ENCODE results near the gene CTU1. TPM values are rescaled to one million over a fixed set of nuclear protein-coding genes. Genes with fewer than 3 reads are reported as not detected.

The CTU1 gene
- polyA plus RNA-seq, 3 donors, result 2.1 to 4.2 (median 4.0) TPM

DNA sequence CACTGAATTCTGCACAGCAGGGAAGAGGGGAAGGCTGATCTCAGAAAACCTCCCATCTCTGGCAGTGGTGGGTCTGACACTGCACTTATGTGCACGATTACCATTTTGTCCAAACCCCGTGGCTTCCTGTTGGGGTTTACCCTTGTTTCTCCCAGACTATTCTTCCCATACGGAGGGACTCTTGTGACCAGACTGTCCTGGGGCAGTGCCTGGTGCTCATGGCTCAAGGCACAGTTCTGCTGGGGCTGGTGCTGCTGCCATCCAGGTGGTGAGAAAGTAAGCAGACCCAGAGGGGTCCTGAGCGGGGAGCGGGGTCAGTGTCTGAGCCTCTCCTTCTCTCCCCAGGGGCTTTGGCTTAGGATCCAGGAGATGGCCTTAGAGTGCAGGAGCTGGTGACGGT is 11.4 kb upstream of the CTU1 start:
- DNase-seq (ENCODE audit: extremely low read depth in 1 of 11, low read depth in 9 of 11, low spot score in 4 of 11), result no peak

- no peak for DNase-seq (ENCODE audit: extremely low read depth in 1 of 11, low read depth in 9 of 11, low spot score in 4 of 11)
Observed at GRCh38 chr19:51119101-51119500, 10.9 kb upstream of the CTU1 start.

DNA sequence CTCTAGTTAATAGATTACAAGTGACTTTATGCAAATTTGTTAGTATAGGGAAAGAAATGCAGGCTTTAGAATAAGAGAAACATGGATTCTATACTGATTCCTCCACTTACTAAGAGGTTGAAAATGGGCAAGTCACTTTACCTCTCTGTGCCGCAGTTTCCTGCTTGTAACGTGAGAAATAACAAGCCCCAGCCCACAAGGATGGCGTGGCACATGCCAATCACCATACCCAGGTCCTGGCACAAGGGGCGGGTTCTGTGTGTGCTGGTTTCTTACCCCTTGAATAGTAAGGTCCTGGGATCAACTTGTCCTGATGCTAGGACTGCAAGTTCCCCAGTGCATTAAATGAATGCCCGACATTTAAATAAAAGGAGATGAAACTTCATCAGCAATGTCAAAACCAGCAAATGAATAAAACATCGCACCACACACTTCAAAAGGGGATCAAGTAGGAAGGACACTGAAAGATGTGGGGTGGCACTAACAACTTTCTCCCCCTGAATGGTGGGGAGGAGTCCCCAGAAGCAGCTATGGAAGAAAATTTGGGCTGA is 8.6 kb upstream of the CTU1 start:
- DNase-seq (ENCODE audit: extremely low read depth in 1 of 11, low read depth in 9 of 11, low spot score in 4 of 11), result no peak

DNA sequence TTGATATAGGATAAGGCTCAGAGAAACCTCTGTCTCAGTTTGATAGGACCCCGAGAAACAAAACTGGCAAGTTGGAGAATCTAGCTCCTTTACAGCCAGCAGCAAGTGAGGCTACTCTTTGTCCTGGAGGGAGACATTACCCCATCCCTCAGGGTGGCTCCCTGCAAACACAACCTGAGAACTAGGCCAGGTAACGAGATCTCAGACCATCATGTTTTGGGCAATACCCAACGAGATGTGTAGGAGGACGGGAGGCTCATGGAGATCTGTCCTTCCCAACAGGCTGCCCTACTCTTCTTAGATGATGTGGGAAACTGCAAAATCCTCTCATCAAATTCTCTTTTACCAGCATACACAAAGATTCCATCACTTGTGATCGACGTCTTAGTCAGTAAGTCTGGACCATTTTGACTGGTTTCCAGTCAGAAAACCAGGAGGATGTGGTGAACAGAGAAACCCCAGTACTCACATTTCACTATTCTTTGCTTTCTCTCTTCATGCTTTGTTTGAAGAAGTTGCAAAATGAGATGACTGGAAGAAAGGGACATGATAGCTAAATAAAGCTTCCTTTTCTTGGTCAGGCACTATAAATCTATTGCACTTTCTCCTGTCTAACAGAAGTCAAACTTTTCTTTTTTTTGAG is 6.0 kb upstream of the CTU1 start:
- DNase-seq (ENCODE audit: extremely low read depth in 1 of 11, low read depth in 9 of 11, low spot score in 4 of 11), result no peak

GRCh38 chr19:51111606-51112005 is 3.4 kb upstream of the CTU1 start:
- DNase-seq (ENCODE audit: extremely low read depth in 1 of 11, low read depth in 9 of 11, low spot score in 4 of 11), result no peak

DNA sequence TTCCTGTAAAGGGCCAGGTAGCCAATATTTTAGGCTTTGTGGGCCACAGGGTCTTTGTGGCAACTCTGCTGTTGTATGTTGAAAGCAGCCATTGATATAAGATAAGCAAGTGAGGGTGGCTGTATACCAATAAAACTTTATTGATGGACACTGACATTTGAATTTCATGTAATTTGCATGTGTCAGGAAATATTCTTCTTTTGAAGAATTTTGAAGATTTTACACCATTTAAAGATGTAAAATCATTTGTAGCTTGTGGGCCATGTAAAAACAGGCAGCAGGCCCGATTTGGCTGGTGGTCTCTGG is 2.4 kb upstream of the CTU1 start:
- no peak for DNase-seq (ENCODE audit: extremely low read depth in 1 of 11, low read depth in 9 of 11, low spot score in 4 of 11)

- no peak for DNase-seq (ENCODE audit: extremely low read depth in 1 of 11, low read depth in 9 of 11, low spot score in 4 of 11)
Observed at GRCh38 chr19:51108805-51109146, 567 bp upstream of the CTU1 start.

DNA sequence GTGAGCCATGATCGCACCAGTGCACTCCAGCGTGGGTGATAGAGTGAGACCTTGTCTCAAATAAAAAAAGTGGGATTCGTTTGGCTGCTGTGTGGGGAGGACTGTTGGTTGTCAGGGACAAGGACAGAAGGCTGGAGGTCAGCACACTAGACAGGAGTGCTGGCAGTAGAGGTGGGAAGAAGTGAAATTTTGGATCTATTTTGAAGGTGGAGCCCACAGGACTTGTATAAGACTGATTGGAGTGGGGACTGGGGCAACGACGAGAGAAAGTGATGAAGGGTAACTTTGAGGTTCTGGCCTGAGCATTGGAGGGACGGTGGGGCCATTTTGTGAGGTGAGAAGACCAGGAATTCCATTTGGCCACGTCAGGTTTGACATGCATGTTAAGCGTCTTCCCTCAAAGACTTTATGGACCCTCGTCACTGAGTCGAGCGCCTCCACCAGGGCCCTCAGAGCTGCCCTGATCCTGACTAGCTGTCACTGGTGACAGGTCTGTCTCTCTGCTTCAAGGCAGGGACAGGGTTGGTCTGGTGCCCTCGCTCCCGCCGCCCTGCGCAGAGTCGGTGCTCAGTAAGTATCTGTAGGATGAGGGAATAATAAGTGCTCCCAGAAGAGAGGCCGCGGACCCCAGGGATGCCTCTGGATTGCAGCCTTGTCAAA is 673 bp downstream of the CTU1 start:
- DNase-seq (ENCODE audit: extremely low read depth in 1 of 11, low read depth in 9 of 11, low spot score in 4 of 11), result no peak

- DNase-seq (ENCODE audit: extremely low read depth in 1 of 11, low read depth in 9 of 11, low spot score in 4 of 11), result peak in 1 of 11 donors; percentile 9
Observed at GRCh38 chr19:51103926-51104341, 4.3 kb downstream of the CTU1 start.

GRCh38 chr19:51102991-51103390 is 5.2 kb downstream of the CTU1 start:
- no peak for DNase-seq (ENCODE audit: extremely low read depth in 1 of 11, low read depth in 9 of 11, low spot score in 4 of 11)

DNA sequence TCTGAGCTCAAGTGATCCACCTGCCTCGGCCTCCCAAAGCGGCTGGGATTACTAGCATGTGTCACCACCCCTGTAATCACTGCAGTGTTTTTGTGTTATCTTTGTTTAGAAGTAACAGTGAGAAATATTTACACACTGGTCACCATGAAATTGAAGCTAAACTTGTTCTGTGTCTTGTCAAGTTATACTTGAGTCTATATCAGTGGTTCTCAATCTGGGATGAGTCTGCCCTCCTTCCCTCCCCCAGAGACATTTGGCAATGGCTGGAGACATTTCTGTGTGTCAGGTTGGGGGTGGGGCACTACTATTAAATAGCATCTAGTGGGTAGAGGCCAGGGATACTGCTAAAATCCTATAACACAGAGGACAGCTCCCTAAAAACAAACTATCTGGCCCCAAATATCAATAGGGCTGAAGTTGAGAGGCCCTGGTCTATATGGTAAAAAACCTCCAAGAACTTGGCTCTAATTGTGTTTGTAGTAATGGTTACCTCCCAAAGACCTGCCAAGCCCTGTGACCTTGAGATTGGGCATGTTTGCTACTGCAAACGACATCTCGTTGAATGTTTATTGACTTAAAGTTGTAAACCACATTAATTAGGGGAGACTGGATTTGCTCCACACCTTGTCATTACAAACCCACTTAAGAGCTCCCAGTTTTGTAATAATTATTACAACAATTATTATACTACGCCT is 6.9 kb downstream of the CTU1 start:
- no peak for DNase-seq (ENCODE audit: extremely low read depth in 1 of 11, low read depth in 9 of 11, low spot score in 4 of 11)

- DNase-seq (ENCODE audit: extremely low read depth in 1 of 11, low read depth in 9 of 11, low spot score in 4 of 11), result no peak
Observed at GRCh38 chr19:51100601-51101000, 7.6 kb downstream of the CTU1 start.

DNA sequence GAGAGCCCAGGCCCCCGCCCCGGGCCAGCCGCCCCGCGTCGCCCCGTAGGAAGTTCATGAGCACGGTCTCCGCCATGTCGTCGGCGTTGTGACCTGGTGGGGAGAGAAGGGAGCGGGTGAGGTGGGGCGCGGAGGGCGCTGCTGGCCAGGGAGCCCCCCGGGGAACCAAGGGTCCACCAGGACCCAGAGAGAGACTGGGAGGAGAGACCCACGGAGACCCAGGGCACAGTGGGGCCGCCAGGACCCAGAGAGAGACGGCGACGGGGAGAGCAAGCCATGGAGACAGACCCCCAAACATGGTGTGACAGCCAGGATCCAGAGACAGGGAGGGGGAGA is 9.2 kb downstream of the CTU1 start:
- DNase-seq (ENCODE audit: extremely low read depth in 1 of 11, low read depth in 9 of 11, low spot score in 4 of 11), result no peak

DNA sequence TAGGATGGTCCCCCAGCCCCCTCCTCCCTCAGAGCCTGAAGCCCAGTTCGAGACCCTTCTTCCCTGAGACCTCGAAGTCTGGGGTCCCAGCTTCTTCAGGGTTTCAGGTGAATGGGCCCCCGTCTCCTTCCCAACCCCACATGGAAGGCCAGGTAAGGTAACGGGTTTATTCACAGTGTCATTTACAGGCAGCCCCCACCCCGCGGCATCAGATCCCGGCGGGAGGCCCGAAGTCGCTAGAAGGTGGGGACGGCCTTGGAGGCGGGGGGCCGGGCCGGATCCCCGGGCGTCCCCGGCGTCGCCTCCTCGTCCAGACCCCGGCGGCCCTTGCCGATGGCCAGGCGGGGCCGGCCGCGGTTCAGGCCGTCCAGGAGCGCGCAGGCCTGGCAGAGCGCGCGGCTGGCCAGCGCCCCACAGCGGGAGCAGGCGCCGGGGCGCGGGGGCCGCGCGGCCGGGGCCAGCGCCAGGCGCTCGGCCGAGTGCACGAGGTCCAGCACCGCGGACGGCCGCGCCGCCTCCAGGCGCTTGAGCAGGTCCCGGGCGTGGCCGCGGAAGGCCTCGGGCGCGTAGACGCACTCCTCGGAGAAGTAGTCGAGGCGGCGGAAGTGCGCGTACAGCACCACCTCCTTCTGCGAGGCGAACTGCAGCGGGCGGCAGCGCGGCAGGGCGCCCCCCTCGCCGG is 9.7 kb downstream of the CTU1 start:
- DNase-seq (ENCODE audit: extremely low read depth in 1 of 11, low read depth in 9 of 11, low spot score in 4 of 11), result peak in 5 of 11 donors; percentile 39 to 54 (median 45)

DNA sequence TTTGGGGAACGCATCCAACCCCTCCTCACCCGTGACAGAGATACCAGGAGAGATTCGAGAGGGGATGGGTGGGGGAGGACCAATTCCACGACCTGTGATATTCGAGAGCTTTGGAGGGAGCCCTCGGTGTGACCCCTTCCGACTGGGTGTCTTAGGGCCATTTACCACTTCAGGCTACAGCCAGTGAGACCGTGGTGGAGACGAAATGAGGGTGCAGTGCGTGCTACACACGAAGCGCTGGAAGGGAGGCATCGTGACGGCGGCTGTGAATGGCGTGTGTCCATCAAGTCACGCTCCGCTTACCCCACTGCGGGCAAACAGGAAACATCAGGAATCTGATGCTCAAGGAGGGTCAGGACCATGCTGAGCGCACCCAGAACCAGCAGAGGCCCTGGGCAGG is 10.4 kb downstream of the CTU1 start:
- no peak for DNase-seq (ENCODE audit: extremely low read depth in 1 of 11, low read depth in 9 of 11, low spot score in 4 of 11)

- no peak for DNase-seq (ENCODE audit: extremely low read depth in 1 of 11, low read depth in 9 of 11, low spot score in 4 of 11)
Observed at GRCh38 chr19:51097166-51097738, 11.0 kb downstream of the CTU1 start.

- no peak for DNase-seq (ENCODE audit: extremely low read depth in 1 of 11, low read depth in 9 of 11, low spot score in 4 of 11)
Observed at GRCh38 chr19:51096473-51097165, 11.6 kb downstream of the CTU1 start.

- peak in 1 of 11 donors; percentile 31 for DNase-seq (ENCODE audit: extremely low read depth in 1 of 11, low read depth in 9 of 11, low spot score in 4 of 11)
Observed at GRCh38 chr19:51094696-51095279, 13.4 kb downstream of the CTU1 start.

Data from renal cortex interstitium (tissue), 11 donors.